Measurements from ENCODE around the gene SIRT7. TPM values are rescaled to one million over a fixed set of nuclear protein-coding genes. Genes with fewer than 3 reads are reported as not detected.

Gene SIRT7
- total and polyA plus RNA-seq, 12 donors: 4.2 to 49.8 (median 14.6) TPM

DNA sequence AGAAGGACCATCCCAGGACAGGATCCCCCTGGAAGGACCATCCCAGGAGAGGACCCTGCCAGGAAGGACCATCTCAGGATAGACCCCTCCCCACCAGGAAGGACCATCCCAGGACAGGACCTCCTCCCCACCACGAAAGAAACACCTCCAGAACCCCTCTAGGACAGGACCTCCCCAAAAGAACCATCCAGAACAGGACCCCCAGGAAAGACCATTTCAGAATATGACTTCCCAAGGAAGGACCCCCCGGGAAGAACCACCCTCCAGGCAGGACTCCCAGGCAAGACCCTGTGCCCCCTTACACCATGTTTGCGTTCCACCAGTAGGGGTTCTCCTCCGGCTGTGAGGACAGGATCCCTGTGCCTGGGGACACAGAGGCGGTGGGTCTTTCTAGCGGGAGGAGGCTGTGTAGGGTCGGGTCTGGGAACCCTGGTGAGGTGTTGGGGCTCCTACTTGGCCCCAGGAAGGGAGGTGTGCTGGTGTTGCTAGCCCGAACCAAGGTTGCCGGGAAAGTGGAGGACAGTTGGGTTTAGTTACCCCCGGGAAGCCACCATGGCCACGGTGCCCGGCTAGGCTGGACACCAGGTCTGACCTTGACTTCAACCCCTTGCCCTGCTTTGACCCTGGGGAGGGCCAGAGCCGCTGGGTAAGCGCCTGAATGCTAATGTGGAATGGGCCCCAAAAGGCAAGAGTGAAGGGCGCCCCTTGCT is 40.8 kb upstream of the SIRT7 start:
- intact Hi-C loops (cut with DNase I): loop anchor here in 1 of 2 donors (2.0 kb wide), 1 partner anchor 62 kb away; no protein-coding TSS in a partner anchor
- peaks cover 35% of the 10 kb centered on the region for H3K27me3 ChIP-seq
- DNase-seq: no peak

DNA sequence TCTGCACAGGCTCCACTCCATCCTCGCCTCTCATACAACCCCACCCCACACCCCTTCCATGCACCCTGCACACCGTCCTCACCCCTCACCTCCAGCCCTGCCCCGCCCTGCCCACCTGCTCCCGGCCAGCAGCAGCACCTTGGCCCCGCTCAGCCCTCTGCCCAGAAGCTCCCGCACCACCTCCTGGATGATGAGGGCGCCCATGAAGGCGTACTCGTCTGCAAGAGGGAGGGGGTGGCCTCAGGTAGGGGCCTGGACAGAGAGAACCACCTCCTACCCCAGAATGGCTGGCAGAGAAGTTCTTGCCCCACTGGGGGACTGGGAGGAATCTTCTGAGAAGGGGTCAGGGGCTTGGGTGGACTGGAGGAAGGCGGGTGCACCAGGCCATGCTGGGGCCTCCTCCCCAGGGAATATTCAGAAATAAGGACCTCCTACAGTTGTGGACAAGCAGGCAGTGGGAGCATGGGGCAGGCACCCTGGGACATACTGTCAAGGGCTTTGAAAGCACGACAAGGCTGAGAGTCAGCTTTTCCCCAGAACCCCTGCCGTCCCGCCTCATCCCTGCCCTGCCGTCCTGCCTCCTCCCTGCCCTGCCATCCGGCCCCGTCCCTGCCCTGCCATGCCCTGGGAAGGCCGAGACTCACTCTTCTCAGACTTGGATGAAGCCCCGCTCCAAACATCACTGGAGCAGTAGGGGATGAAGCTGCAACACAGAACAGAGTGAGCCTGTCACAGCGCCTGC is 39.9 kb upstream of the SIRT7 start:
- Histone ChIP-seq H3K27me3 (peaks cover 30% of the 10 kb centered on the region), H3K4me3 (no peak overlapping the region), H3K36me3 (replicated peaks in 1 of 2) (no peaks in the 10 kb centered on the region), H3K9me3 (replicated peaks in 1 of 3) (no peaks in the 10 kb centered on the region), H3K27ac (no peak overlapping the region), H3K4me1 (replicated peaks in 1 of 2) (peaks cover 9 to 11% of the 10 kb centered on the region in 2 donors)
- DNase-seq: no peak
- intact Hi-C loops (cut with DNase I): loop anchor here in 1 of 2 donors (2.0 kb wide), 1 partner anchor 63 kb away; no protein-coding TSS in a partner anchor
- TF ChIP-seq, protein P1, sequence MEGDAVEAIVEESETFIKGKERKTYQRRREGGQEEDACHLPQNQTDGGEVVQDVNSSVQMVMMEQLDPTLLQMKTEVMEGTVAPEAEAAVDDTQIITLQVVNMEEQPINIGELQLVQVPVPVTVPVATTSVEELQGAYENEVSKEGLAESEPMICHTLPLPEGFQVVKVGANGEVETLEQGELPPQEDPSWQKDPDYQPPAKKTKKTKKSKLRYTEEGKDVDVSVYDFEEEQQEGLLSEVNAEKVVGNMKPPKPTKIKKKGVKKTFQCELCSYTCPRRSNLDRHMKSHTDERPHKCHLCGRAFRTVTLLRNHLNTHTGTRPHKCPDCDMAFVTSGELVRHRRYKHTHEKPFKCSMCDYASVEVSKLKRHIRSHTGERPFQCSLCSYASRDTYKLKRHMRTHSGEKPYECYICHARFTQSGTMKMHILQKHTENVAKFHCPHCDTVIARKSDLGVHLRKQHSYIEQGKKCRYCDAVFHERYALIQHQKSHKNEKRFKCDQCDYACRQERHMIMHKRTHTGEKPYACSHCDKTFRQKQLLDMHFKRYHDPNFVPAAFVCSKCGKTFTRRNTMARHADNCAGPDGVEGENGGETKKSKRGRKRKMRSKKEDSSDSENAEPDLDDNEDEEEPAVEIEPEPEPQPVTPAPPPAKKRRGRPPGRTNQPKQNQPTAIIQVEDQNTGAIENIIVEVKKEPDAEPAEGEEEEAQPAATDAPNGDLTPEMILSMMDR (IDR thresholded peaks at IDR 0.05): no peak
- TF ChIP-seq POLR2A (IDR thresholded peaks at IDR 0.05): no peak
- WGBS, 4 donors: 75 to 88% (median 76%) methylated on average over 15 to 19 of the region's 19 CpGs

More for the DNA sequence above, 40.8 kb upstream of the SIRT7 start:
- no peak for TF ChIP-seq POLR2A (IDR thresholded peaks at IDR 0.05)
- TF ChIP-seq, protein P1 (IDR thresholded peaks at IDR 0.05): no peak
- Histone ChIP-seq H3K4me1 (replicated peaks in 1 of 2) (peaks cover 9 to 11% of the 10 kb centered on the region in 2 donors), H3K4me3 (peak overlapping the region in 1 of 4 donors; percentile 61), H3K9me3 (replicated peaks in 1 of 3) (no peaks in the 10 kb centered on the region), H3K27ac (no peak overlapping the region), H3K36me3 (replicated peaks in 1 of 2) (no peaks in the 10 kb centered on the region)
- 48 to 80% (median 56%) methylated on average over 7 to 15 of the region's 15 CpGs for WGBS, 4 donors

DNA sequence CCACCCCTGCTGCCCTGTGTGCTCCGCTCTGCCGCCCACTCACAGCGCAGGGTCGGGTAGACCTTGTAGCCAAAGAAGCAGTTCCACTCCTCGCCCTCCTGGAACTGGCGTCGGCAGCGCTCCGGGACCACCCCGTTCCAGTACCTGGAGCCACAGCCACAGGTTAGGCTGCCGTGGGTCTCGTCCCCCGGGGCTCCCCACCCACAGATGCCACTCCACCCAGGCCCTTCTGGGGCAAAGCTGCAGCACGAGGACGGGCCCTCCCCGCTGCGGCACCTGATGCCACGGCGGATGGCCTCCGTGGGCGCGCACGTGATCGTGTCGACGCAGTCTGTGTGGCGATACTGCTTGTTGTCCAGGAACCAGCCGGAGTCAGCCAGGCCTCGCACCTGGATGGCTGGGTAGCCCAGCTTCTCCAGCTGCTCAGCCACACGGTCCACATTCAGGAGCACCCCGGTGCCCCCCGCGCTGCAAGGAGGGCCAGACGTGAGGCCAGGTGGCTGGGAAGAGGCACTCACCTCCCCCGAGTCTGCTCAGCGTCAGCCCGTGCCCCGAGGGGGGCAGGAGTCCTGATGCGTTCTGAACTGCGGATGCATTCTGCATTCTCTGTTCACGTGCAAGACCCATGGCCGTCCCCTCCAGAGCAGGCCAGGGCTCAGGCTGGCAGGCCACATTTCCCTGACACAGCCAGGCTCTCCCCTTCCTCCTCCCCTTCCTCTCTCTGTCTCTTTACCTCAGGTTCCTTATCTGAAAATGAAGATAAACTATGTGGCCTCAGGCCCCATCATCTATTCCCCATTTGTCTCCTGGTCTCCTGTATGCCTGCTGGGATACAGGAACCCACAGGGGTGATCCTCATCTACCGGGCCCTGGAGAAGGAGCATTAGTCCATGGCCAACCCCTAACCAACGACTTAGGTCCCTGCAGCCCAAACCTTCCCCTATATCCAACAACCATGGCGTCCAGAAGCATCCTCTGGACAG is 38.9 kb upstream of the SIRT7 start:
- no peak overlapping the region for H3K4me3 ChIP-seq
- peaks cover 24% of the 10 kb centered on the region for H3K27me3 ChIP-seq
- intact Hi-C loops (cut with DNase I): no loop called here
- H3K4me1 ChIP-seq (replicated peaks in 1 of 2): peaks cover 9 to 11% of the 10 kb centered on the region in 2 donors
- TF ChIP-seq, protein P1 (IDR thresholded peaks at IDR 0.05): no peak
- TF ChIP-seq POLR2A (IDR thresholded peaks at IDR 0.05): no peak
- H3K36me3 ChIP-seq (replicated peaks in 1 of 2): no peaks in the 10 kb centered on the region
- H3K9me3 ChIP-seq (replicated peaks in 1 of 3): no peaks in the 10 kb centered on the region
- WGBS, 4 donors: 71 to 83% (median 76%) methylated on average over 10 to 45 of the region's 45 CpGs
- DNase-seq: no peak
- no peak overlapping the region for H3K27ac ChIP-seq

Measured in adrenal gland (tissue), 12 donors.